Measurements from ENCODE around the gene HSPG2. TPM values are rescaled to one million over a fixed set of nuclear protein-coding genes. Genes with fewer than 3 reads are reported as not detected.
A peak's percentile ranks its signal among the peaks of the same experiment; 100 is the strongest.

The HSPG2 gene
- total RNA-seq, 1 donor from 2014 or later = 1,732 TPM

GRCh38 chr1:21886486-21887215, 50.5 kb downstream of the HSPG2 start:
- peak overlapping the region; percentile 22 for H3K4me3 Mint-ChIP-seq (ENCODE audit: unreplicated experiment)
- DNase-seq (ENCODE audit: low spot score) = no peak

GRCh38 chr1:21885236-21886037, 51.7 kb downstream of the HSPG2 start:
- H3K27me3 Mint-ChIP-seq (ENCODE audit: unreplicated experiment) = peaks cover 27% of the 10 kb centered on the region
- H3K4me3 Mint-ChIP-seq (ENCODE audit: unreplicated experiment) = no peak overlapping the region
- TF ChIP-seq CTCF (IDR thresholded peaks at IDR 0.05; ENCODE audit: unreplicated experiment) = no peak
- peaks cover 65% of the 10 kb centered on the region for H3K36me3 Mint-ChIP-seq (ENCODE audit: low read depth, unreplicated experiment)
- no peaks in the 10 kb centered on the region for H3K9me3 Mint-ChIP-seq (ENCODE audit: unreplicated experiment)
- no peak for DNase-seq (ENCODE audit: low spot score)
- peaks cover 3% of the 10 kb centered on the region for H3K4me1 Mint-ChIP-seq (ENCODE audit: unreplicated experiment)
- H3K27ac Mint-ChIP-seq (ENCODE audit: unreplicated experiment) = no peak overlapping the region

More at GRCh38 chr1:21886486-21887215, 50.5 kb downstream of the HSPG2 start:
- Mint-ChIP-seq H3K4me1 (ENCODE audit: unreplicated experiment) (peaks cover 3% of the 10 kb centered on the region), H3K27ac (ENCODE audit: unreplicated experiment) (peak overlapping the region; percentile 16), H3K9me3 (ENCODE audit: unreplicated experiment) (no peaks in the 10 kb centered on the region), H3K27me3 (ENCODE audit: unreplicated experiment) (peaks cover 25% of the 10 kb centered on the region), H3K36me3 (ENCODE audit: low read depth, unreplicated experiment) (peaks cover 68% of the 10 kb centered on the region)
- TF ChIP-seq CTCF (IDR thresholded peaks at IDR 0.05; ENCODE audit: unreplicated experiment) = no peak

GRCh38 chr1:21884456-21885235, 52.5 kb downstream of the HSPG2 start:
- Mint-ChIP-seq H3K4me1 (ENCODE audit: unreplicated experiment) (peaks cover 3% of the 10 kb centered on the region), H3K4me3 (ENCODE audit: unreplicated experiment) (no peak overlapping the region), H3K27me3 (ENCODE audit: unreplicated experiment) (peaks cover 28% of the 10 kb centered on the region), H3K9me3 (ENCODE audit: unreplicated experiment) (no peaks in the 10 kb centered on the region), H3K27ac (ENCODE audit: unreplicated experiment) (no peak overlapping the region), H3K36me3 (ENCODE audit: low read depth, unreplicated experiment) (peaks cover 58% of the 10 kb centered on the region)
- TF ChIP-seq CTCF (IDR thresholded peaks at IDR 0.05; ENCODE audit: unreplicated experiment) = no peak
- no peak for DNase-seq (ENCODE audit: low spot score)

GRCh38 chr1:21882721-21883415, 54.2 kb downstream of the HSPG2 start:
- Mint-ChIP-seq H3K36me3 (ENCODE audit: low read depth, unreplicated experiment) (peaks cover 45% of the 10 kb centered on the region), H3K27ac (ENCODE audit: unreplicated experiment) (peak overlapping the region; percentile 52), H3K27me3 (ENCODE audit: unreplicated experiment) (peaks cover 19% of the 10 kb centered on the region), H3K9me3 (ENCODE audit: unreplicated experiment) (no peaks in the 10 kb centered on the region), H3K4me1 (ENCODE audit: unreplicated experiment) (peaks cover 3% of the 10 kb centered on the region), H3K4me3 (ENCODE audit: unreplicated experiment) (no peak overlapping the region)
- no peak for TF ChIP-seq CTCF (IDR thresholded peaks at IDR 0.05; ENCODE audit: unreplicated experiment)
- no peak for DNase-seq (ENCODE audit: low spot score)
